HG02943 (cell line): ENCODE data around the gene SMTNL2.
"Not testable (repeated sequence)": the region's sequence is repeated elsewhere in the genome, so short reads cannot be mapped to it uniquely, and the experiment has no call there.

Source experiments
- ATAC-seq: cut with Tn5 transposase; IDR thresholded peaks from one replicate; pipeline ENCODE4 v1.9.1; 2021; ENCODE audit warnings: mild to moderate bottlenecking, low read depth, moderate library complexity; ENCODE audit not compliant: unreplicated experiment

The SMTNL2 gene

GRCh38 chr17:4598776-4599504 is 14.6 kb downstream of the SMTNL2 start:
- ATAC-seq: no peak

DNA sequence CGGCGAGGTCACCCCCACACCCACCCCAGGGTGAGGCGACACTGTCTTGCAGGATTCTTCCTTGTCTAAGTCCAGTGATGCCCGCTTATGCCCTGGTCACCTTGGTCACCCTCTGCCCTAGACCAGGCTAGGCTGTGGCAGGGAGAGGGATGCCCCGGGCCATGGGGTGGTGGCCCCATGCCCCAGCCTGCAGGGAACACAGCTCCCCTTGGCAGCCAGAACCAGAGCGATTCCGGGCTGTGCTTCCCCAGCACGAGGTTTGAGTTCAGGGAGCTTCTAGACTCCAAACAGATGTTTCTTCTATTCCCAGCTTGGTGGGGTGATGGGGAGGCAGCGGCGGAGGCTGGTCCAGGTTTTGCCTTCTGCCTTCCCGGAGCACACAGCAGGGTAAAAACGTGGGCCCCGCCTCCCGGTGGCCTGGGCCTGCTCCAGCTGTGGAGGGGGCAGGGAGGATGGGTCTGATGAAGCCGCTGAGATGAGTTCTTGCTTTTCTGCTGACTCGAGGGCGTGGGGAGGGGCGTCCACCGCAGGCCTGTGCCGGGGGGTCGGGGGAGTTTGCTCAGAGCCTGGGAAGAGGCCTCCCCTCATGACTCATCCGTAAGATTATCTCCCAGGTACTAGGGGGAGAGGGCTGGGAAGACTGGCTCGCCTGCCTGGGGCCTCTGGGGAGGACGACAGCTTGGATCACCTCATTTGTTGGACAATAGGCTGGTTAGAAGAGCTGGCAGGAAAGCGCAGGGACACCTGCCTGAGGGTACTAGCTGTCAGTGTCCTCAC is 15.4 kb downstream of the SMTNL2 start:
- no peak for ATAC-seq

- no peak for ATAC-seq
Observed at GRCh38 chr17:4600563-4600962, 16.2 kb downstream of the SMTNL2 start.

- no peak for ATAC-seq
Observed at GRCh38 chr17:4601326-4601725, 17.0 kb downstream of the SMTNL2 start.

DNA sequence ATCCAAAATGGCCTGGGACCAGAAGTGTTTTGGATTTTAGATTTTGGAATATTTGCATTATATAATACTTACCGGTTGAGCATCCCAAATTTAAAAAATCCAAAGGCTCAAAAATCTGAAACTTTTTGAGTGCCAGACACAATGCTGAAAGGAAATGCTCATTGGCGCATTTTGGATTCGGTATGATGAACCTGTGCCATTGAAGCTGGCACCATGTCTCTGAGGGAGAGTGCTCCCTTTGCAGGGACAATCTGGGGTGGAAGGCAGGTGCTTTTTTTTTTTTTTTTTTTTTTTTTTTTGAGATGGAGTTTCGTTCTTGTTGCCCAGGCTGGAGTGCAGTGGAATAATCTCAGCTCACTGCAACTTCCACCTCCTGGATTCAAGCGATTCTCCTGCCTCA is 17.7 kb downstream of the SMTNL2 start:
- no peak for ATAC-seq

DNA sequence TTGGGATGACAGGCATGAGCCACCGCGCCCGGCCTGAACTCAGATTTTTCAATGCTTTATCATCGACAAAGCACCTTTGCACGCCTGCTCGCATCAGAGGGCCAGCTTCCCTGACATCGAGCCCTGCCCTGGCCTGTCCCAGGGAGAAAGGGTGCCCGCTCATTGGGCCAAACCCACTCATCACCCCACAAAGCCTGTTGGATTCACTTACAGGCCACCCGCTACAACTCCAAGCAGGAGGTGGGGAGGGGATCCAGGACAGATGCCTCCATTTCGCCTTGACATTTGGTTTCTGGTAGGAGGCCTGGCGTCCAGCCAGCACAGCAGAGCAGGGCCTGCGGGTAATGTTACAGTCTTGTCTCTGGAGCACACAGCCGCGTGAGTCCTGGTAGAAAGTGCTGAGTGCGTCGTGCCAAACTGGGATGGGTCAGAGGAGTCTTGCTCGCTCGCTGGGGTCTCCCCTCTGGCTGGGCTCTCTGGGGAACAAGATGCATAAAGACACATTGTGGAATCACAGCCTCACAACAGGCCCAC is 19.8 kb downstream of the SMTNL2 start:
- ATAC-seq: no peak

DNA sequence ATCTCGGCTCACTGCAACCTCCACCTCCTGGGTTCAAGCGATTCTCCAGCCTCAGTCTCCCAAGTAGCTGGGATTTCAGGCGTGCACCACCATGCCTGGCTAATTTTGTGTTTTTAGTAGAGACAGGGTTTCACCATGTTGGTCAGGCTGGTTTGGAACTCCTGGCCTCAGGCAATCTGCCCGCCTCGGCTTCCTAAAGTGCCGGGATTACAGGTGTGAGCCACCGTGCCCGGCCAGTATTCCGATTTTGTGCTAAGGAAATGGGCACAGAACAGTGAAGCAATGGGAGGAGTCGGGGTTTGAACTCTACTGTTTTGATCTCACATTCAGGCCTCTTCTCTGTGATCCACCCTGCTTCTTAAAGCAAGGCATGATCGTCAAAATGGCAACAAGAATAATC is 20.4 kb downstream of the SMTNL2 start:
- not testable (repeated sequence) for ATAC-seq

DNA sequence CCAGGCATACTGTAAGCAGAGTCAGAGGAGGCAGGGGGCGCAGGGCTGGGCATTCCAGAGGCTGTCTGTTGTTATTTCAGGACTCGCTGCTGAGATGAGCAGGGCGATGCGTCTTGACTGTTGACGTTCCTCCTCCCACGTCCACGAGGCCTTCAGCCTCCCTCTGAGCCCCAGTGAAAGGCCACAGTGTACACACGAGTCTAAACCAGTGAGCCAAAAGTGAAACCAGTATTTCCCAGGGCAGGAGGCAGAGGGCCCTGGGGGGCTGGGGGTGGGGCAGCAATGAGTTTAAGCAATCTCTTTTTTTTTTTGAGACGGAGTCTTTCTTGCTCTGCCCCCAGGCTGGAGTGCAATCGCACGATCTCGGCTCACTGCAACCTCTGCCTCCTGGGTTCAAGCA is 21.5 kb downstream of the SMTNL2 start:
- ATAC-seq: no peak

DNA sequence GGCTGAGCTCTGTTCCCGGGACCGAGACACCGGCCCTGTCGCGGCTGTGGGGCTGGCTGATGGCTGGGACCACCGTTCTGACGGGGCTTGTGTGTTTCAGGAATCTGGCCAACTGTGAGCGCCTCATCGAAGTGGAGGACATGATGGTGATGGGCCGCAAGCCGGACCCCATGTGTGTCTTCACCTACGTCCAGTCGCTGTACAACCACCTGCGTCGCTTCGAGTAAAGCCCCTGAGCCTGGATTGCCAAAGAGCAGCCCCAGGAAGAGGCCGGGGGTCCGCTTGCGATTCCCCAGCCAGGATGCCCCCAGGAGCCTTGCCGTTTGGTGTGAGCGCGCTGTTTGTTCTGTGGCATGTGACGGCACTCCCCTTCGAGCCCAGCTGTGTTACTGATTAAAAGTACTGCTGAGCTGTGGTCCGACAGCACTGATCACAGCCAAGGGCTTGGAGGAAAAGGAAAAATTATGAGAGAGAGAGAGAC is 23.0 kb downstream of the SMTNL2 start:
- no peak for ATAC-seq

GRCh38 chr17:4607773-4608187 is 23.5 kb downstream of the SMTNL2 start:
- no peak for ATAC-seq

DNA sequence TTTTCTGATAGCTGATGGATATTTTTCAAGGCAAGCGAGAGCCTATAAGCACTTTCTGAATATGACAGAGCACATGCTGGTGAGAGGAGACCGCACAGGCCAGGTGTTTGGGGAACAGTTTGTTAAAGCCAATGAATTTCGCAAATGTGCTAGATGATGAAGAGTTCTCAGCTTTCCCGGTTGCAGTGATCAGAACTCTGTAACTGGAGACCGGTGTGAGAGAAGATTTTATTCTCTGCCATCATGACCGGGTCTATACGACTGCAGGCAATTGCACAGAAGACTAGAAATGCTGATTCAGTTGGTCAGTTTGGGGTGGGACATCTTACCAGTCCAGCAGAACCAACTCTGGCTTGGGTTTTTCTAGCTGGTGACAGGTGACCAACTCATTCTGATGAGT is 25.4 kb downstream of the SMTNL2 start:
- ATAC-seq: no peak

DNA sequence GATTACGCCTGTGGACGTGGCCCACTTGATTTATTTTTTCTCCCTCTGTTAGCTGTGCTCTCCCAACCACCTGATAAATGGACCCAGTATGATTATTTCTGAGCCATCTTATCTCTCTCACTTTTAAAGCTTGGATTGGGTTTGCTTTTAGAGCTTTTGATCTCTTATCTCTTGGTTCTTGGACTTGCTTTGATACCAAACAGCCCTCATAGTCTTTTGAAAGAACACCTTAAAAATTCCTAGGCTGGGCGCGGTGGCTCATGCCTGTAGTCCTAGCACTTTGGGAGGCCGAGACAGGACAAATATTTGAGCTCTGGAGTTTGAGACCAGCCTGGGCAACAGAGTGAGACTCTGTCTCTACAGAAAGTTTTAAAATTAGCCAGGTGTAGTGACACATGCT is 25.8 kb downstream of the SMTNL2 start:
- no peak for ATAC-seq

DNA sequence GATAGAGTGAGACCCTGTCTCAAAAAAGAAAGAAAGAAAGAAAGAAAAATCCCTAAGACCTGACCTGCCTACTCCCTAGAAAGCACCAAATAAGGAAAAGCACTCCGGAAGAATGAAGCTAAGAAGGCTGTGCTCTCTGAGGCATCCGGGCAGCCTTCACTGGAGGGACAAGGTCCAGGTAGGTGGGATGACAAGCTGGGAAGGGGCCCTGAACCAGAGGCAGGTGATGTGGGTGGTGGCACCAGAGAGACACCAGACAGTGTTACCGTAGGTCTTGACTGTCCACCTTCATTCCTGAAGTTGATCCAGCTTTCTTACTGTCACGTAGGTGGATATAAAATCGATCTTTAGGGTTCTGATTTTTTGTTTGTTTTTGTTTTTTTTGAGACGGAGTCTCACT is 26.3 kb downstream of the SMTNL2 start:
- ATAC-seq: no peak

GRCh38 chr17:4616476-4616875 is 32.1 kb downstream of the SMTNL2 start:
- no peak for ATAC-seq

DNA sequence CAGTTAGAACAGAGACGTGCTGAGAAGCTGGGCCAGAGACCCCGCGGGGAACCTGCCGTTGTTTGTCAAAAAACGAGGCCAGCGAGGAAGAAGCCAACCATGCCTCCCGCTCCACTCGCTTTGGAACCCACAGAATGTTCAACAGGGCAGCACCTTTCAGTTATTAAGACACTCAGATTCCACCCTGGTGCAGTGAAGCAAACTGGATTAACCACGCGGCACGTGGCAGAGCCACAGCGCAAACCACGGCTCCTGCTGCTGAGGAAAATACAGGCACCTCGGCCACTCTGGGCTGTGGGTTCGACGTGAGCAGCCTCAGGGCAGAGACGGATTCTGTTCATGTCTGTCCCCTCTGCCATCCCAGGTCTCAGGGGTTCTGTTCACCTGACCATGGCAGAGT is 32.8 kb downstream of the SMTNL2 start:
- no peak for ATAC-seq

DNA sequence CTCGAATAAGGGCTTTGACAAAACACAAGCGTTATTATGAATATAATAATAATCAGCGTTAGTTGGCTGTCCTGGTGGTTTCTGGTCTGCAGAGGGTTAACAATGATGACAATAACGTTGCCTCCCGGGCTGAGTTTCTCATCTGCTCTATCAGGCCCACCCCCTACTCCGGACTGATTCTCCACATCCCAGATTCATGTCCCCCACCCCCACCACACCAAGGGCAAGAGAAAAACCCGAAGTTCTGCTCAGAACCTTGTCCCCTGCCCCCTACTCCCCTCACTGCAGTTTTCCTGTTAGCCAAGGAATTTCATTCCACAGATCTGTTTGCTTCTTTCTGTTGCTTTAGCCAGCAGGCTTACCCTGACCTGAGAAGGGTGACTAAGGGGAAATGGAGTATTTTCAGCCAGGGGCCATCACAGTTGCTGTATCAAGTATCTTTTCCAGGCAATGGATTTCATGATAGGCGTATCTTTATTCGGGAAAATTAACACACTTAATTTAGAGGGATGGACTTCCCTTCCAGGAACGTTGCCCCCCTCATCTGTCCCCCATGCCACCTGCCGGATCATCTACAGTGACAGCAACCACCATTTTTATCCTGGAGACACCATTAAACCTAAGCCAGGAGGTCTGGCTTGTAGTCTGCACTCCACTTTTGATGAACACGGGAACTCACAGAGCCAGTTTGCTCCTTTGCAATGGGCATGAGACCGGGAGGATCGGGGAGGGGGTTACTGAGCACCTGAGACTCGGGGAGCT is 33.4 kb downstream of the SMTNL2 start:
- no peak for ATAC-seq

DNA sequence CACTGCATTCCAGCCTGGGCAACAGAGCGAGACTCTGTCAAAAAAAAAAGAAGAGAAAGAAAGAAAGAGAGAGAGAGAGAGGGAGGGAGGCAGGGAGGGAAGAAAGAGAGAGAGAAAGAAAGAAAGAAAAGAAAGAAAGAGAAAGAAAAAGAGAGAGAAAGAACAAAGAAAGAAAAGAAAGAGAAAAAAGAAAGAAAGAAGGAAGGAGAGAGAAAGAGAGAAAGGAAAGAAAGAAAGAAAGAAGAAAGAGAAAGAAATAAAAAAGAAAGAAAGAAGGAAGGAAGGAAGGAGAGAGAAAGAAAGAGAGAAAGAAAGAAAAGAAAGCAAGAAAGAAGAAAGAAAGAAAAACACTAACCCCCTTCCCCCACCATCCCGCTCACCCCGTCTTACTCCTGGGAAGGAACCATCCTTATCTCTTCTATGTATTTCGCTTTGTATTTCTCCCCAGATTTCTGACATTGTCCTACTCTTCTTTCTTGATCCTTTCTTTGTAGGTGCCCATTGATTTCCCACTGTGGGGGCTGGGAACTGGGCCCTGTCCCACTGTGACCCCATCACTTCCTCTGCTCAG is 36.3 kb downstream of the SMTNL2 start:
- ATAC-seq: no peak

- ATAC-seq: no peak
Observed at GRCh38 chr17:4622375-4622774, 38.0 kb downstream of the SMTNL2 start.

DNA sequence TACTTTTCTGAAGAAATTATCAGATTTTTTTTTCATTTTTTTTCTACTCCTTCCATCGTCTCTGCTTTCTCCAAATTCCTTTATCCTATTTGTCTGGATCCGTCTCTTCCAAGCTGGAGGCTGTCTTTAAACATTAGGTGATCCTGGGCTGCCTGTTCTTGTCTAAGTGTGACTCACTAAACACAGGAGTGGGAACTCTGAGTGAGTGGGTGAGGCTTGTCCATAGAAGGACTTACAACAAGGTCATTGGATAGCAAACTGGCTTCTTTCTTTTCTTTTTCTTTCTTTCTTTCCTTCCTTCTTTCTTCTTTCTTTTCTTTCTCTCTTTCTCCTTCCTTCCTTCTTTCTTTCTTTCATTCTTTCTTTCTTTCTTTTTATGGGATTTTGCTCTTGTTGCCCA is 38.9 kb downstream of the SMTNL2 start:
- ATAC-seq: no peak

DNA sequence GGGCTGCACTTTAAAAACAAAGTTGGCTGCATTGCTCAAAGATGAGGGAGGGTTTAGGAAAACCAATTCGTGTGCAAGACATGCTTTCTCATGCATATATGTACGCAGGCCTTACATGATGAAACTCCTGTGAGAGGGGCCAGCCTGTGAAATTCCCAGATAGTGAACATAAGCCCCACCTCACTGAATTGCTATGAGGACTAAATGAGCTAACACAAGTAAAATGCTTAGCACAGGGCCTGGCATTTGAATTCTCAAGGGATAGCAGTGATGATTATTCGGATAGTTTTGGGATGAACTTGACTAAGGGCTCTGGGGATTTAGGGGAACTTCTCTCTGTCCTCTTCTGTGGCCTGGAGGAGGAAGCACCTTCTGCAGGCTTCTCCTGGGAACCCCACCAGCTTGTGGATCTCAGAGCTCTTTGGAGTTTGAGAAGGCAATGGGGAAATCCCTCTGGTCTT is 40.2 kb downstream of the SMTNL2 start:
- ATAC-seq: not testable (repeated sequence)
